ENCODE results near the gene PHF21B.

The PHF21B gene

GRCh38 chr22:44941207-44941606 lies 68.6 kb downstream of the PHF21B start:
- TF ChIP-seq, protein P1, sequence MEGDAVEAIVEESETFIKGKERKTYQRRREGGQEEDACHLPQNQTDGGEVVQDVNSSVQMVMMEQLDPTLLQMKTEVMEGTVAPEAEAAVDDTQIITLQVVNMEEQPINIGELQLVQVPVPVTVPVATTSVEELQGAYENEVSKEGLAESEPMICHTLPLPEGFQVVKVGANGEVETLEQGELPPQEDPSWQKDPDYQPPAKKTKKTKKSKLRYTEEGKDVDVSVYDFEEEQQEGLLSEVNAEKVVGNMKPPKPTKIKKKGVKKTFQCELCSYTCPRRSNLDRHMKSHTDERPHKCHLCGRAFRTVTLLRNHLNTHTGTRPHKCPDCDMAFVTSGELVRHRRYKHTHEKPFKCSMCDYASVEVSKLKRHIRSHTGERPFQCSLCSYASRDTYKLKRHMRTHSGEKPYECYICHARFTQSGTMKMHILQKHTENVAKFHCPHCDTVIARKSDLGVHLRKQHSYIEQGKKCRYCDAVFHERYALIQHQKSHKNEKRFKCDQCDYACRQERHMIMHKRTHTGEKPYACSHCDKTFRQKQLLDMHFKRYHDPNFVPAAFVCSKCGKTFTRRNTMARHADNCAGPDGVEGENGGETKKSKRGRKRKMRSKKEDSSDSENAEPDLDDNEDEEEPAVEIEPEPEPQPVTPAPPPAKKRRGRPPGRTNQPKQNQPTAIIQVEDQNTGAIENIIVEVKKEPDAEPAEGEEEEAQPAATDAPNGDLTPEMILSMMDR (IDR thresholded peaks at IDR 0.05; ENCODE audit: low read depth, low read length) = no peak
- no peak overlapping the region for H3K4me3 ChIP-seq (replicated peaks in 1 of 2; ENCODE audit: low read depth in 2 of 2, low read length in 2 of 2)
- no peak for DNase-seq (ENCODE audit: low read depth in 2 of 2)

DNA sequence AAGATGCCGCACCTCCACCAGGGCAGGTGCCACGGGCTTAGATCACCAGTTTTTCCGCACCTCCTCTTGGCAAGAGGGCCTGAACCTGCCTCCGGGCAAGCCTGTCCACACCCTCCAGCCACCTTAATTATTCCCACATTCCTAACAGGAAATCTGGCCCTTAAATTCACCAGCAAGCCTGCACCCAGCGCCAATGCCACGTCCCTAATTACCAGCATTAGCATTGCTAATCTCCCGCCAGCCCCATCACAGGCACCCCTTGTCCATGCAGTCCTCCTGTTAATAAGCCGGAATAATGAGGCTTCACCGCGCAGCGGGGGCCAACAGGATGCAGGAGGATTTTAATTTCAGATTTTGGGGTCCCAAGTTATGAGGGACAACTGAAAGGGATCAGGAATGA lies 69.7 kb downstream of the PHF21B start:
- no peak for DNase-seq (ENCODE audit: low read depth in 2 of 2)
- TF ChIP-seq, protein P1 (IDR thresholded peaks at IDR 0.05; ENCODE audit: low read depth, low read length) = no peak
- H3K4me3 ChIP-seq (replicated peaks in 1 of 2; ENCODE audit: low read depth in 2 of 2, low read length in 2 of 2) = no peak overlapping the region

DNA sequence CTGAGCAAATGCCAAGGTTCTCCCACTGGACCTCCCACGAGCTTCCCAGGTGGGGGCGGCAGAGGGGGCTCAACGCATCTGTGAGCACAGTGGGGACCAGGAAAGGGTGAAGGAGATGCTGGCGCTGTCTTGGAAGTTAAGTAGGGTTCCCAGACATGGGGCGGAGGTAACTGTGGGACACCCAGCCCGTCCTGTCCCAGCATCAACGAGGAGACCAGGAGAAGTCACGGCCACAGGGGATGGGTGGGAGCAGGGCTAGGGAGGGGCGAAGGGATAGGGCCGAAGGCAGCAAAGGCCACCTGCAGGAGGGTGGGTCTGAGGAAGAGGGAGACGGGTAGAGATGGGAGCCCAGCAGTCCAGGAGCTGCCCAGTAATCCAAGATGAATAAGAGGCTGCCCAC lies 70.4 kb downstream of the PHF21B start:
- no peak for DNase-seq (ENCODE audit: low read depth in 2 of 2)
- TF ChIP-seq, protein P1 (IDR thresholded peaks at IDR 0.05; ENCODE audit: low read depth, low read length) = no peak
- no peak overlapping the region for H3K4me3 ChIP-seq (replicated peaks in 1 of 2; ENCODE audit: low read depth in 2 of 2, low read length in 2 of 2)

DNA sequence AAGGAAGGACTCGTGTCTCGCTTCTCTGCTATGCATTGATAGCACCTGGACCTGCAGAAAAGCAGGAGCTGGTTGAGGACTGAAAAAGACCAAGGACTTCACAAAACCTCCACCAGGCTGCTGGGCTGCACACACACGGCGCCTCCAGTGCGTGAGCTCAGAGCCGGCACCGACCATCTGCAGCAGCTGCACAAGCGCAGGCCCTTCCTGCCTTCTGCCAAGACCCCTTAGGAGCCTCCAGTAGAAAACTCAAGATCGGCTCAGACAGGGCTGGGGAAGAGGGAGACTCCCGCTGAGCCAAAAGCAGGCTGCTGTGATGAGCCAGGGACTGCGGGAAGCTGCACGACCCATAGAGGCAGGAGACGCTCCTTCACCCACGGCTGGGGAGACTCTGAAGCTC lies 70.9 kb downstream of the PHF21B start:
- H3K4me3 ChIP-seq (replicated peaks in 1 of 2; ENCODE audit: low read depth in 2 of 2, low read length in 2 of 2) = no peak overlapping the region
- no peak for DNase-seq (ENCODE audit: low read depth in 2 of 2)
- TF ChIP-seq, protein P1 (IDR thresholded peaks at IDR 0.05; ENCODE audit: low read depth, low read length) = no peak

GRCh38 chr22:44937216-44937615 lies 72.6 kb downstream of the PHF21B start:
- no peak for DNase-seq (ENCODE audit: low read depth in 2 of 2)
- TF ChIP-seq, protein P1 (IDR thresholded peaks at IDR 0.05; ENCODE audit: low read depth, low read length) = no peak
- no peak overlapping the region for H3K4me3 ChIP-seq (replicated peaks in 1 of 2; ENCODE audit: low read depth in 2 of 2, low read length in 2 of 2)

DNA sequence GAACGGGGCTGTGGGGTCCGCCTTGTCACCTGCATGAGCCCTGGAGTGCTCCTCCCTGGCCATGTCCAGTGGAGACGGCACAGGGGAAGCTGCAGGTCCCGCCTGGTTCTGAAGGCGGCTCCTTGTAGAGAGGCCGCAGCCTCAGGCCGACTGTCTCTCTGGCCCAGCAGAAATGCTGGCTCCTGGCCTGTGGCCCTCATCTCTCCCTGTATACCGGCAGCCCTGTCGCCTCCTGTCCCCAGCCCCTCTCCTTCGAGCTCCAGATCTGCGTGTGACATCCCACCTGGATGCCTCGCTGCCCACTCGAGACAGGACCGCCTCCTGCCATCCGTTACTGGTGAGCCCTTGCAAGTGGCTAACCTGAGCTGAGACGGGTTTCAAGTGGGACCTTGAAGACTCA lies 73.6 kb downstream of the PHF21B start:
- no peak for DNase-seq (ENCODE audit: low read depth in 2 of 2)
- TF ChIP-seq, protein P1 (IDR thresholded peaks at IDR 0.05; ENCODE audit: low read depth, low read length) = no peak
- no peak overlapping the region for H3K4me3 ChIP-seq (replicated peaks in 1 of 2; ENCODE audit: low read depth in 2 of 2, low read length in 2 of 2)

DNA sequence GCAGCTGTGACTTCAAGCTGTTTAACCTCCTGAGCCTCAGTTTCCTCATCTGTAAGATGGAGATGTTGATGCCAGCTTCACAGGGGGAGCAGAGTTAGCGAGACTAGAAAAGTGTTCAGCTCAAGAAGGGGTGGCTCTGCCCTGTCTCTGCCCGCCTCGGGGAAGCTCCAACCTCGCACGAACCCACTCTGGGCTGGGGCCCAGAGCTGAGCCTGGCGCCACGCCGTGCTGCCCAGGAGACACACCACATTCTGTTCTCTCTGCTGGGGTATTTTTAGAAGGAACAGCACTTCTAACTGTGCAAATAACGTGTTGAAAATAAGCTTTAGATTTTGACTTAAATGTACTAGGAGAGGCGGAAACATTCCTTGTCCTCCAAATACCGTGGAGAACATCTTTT lies 74.1 kb downstream of the PHF21B start:
- H3K4me3 ChIP-seq (replicated peaks in 1 of 2; ENCODE audit: low read depth in 2 of 2, low read length in 2 of 2) = no peak overlapping the region
- no peak for DNase-seq (ENCODE audit: low read depth in 2 of 2)
- TF ChIP-seq, protein P1 (IDR thresholded peaks at IDR 0.05; ENCODE audit: low read depth, low read length) = no peak
